H9 (cell line): Measurements from ENCODE around the gene SDC3. TPM values are rescaled to one million over a fixed set of nuclear protein-coding genes. Genes with fewer than 3 reads are reported as not detected.

Experiments used
- DNase-seq: peaks from one replicate; pipeline ENCODE4 v3.0.0-alpha.2; 2017
- H2AFZ ChIP-seq: one replicate; pipeline ENCODE4 v1.6.1; 2013; ENCODE audit warnings: mild to moderate bottlenecking, low read length, control low read depth, moderate library complexity
- H2AK5ac ChIP-seq: 2 replicates; pipeline ENCODE4 v1.6.1; 2013; ENCODE audit warnings: low read length, control low read depth, mixed read lengths; ENCODE audit not compliant: insufficient read length
- H2BK120ac ChIP-seq: one replicate; pipeline ENCODE4 v1.6.1; 2013; ENCODE audit warnings: low read depth, mild to moderate bottlenecking, low read length, control low read depth, inconsistent platforms; ENCODE audit not compliant: poor library complexity, severe bottlenecking
- H2BK12ac ChIP-seq: 2 replicates; pipeline ENCODE4 v1.6.1; 2013; ENCODE audit warnings: low read length, control low read depth, mixed read lengths, low read depth; ENCODE audit not compliant: insufficient read length
- H2BK15ac ChIP-seq: 2 replicates; pipeline ENCODE4 v1.6.1; 2013; ENCODE audit warnings: low read depth, low read length, control low read depth
- H2BK20ac ChIP-seq: one replicate; pipeline ENCODE4 v1.6.1; 2013; ENCODE audit warnings: low read depth, mild to moderate bottlenecking, low read length, control low read depth, inconsistent platforms; ENCODE audit not compliant: poor library complexity, severe bottlenecking
- H2BK5ac ChIP-seq: 2 replicates; pipeline ENCODE4 v1.6.1; 2013; ENCODE audit warnings: low read length, control low read depth, mixed read lengths; ENCODE audit not compliant: insufficient read length
- H3K14ac ChIP-seq: 2 replicates; pipeline ENCODE4 v1.6.1; 2013; ENCODE audit warnings: low read length, control low read depth; ENCODE audit not compliant: insufficient read depth
- H3K18ac ChIP-seq: 2 replicates; pipeline ENCODE4 v1.6.1; 2013; ENCODE audit warnings: low read depth, mild to moderate bottlenecking, mixed read lengths, low read length, control low read depth; ENCODE audit not compliant: insufficient read length
- H3K23ac ChIP-seq: 2 replicates; pipeline ENCODE4 v1.6.1; 2013; ENCODE audit warnings: low read length, control low read depth, mixed read lengths, low read depth; ENCODE audit not compliant: insufficient read length
- H3K23me2 ChIP-seq: 2 replicates; pipeline ENCODE4 v1.6.1; 2013; ENCODE audit warnings: low read depth, mild to moderate bottlenecking, mixed read lengths, low read length, control low read depth; ENCODE audit not compliant: insufficient read length, poor library complexity, severe bottlenecking
- H3K27ac ChIP-seq: 2 replicates; pipeline ENCODE4 v1.5.1; 2013; ENCODE audit warnings: low read length, control low read depth, mixed read lengths, low read depth; ENCODE audit not compliant: insufficient read length
- H3K27me3 ChIP-seq: 2 replicates; pipeline ENCODE4 v1.6.1; 2013; ENCODE audit warnings: low read length, control low read depth, inconsistent platforms; ENCODE audit not compliant: insufficient read depth
- H3K4ac ChIP-seq: 2 replicates; pipeline ENCODE4 v1.6.1; 2013; ENCODE audit warnings: low read depth, mild to moderate bottlenecking, control low read depth, inconsistent platforms, low read length, moderate library complexity
- H3K4me1 ChIP-seq: 2 replicates; pipeline ENCODE4 v1.6.1; 2013; ENCODE audit warnings: low read length, control low read depth, inconsistent platforms; ENCODE audit not compliant: insufficient read depth
- H3K4me2 ChIP-seq: 2 replicates; pipeline ENCODE4 v1.6.1; 2013; ENCODE audit warnings: low read length, control low read depth, mixed read lengths; ENCODE audit not compliant: insufficient read length, insufficient read depth
- H3K56ac ChIP-seq: 2 replicates; pipeline ENCODE4 v1.6.1; 2013; ENCODE audit warnings: low read depth, mild to moderate bottlenecking, mixed read lengths, low read length, control low read depth; ENCODE audit not compliant: insufficient read length
- H3K79me1 ChIP-seq: 2 replicates; pipeline ENCODE4 v1.6.1; 2013; ENCODE audit warnings: low read depth, mild to moderate bottlenecking, moderate library complexity, low read length, control low read depth, inconsistent platforms; ENCODE audit not compliant: insufficient read depth, poor library complexity, severe bottlenecking
- H3K79me2 ChIP-seq: 2 replicates; pipeline ENCODE4 v1.6.1; 2013; ENCODE audit warnings: low read length, control low read depth, inconsistent platforms; ENCODE audit not compliant: insufficient read depth
- H3K9ac ChIP-seq: 2 replicates; pipeline ENCODE4 v1.6.1; 2013; ENCODE audit warnings: low read length, control low read depth, mixed read lengths; ENCODE audit not compliant: insufficient read length; ENCODE audit errors: extremely low read depth
- H3K9me3 ChIP-seq: one replicate; pipeline ENCODE4 v1.6.1; 2013; ENCODE audit warnings: low read depth, low read length, inconsistent platforms; ENCODE audit not compliant: control insufficient read depth
- H3T11ph ChIP-seq: one replicate; pipeline ENCODE4 v1.6.1; 2013; ENCODE audit warnings: mild to moderate bottlenecking, low read length, control low read depth, inconsistent platforms
- H4K20me1 ChIP-seq: one replicate; pipeline ENCODE4 v1.6.1; 2013; ENCODE audit not compliant: control insufficient read depth, insufficient read length, insufficient read depth
- H4K5ac ChIP-seq: 2 replicates; pipeline ENCODE4 v1.6.1; 2013; ENCODE audit warnings: low read depth, mild to moderate bottlenecking, mixed read lengths, low read length, control low read depth; ENCODE audit not compliant: insufficient read length
- H4K8ac ChIP-seq: replicated peaks from 2 replicates; pipeline ENCODE4 v1.6.1; 2013; ENCODE audit warnings: low read length, control low read depth, mixed read lengths, low read depth; ENCODE audit not compliant: insufficient read length
- H4K91ac ChIP-seq: 2 replicates; pipeline ENCODE4 v1.6.1; 2013; ENCODE audit warnings: low read depth, mild to moderate bottlenecking, moderate library complexity, mixed read lengths, low read length, control low read depth; ENCODE audit not compliant: insufficient read length
- H3K27ac Mint-ChIP-seq, 3 experiments: 2 replicates in 2 of 3; 3 replicates in 1 of 3; pipeline ENCODE4 v1.8.0; 2020 to 2021; ENCODE audit warnings: mixed read lengths in 3 of 3, mild to moderate bottlenecking in 1 of 3, moderate library complexity in 1 of 3
- H3K27me3 Mint-ChIP-seq: 2 replicates; pipeline ENCODE4 v1.8.0; 2021; ENCODE audit warnings: low read depth, mild to moderate bottlenecking, moderate library complexity, mixed read lengths
- H3K36me3 Mint-ChIP-seq, 3 experiments: 2 replicates in 2 of 3; 3 replicates in 1 of 3; pipeline ENCODE4 v1.8.0; 2020 to 2021; ENCODE audit warnings: low read depth in 3 of 3, mixed read lengths in 3 of 3; ENCODE audit not compliant: insufficient read depth in 1 of 3
- H3K4me1 Mint-ChIP-seq, 2 experiments: 2 replicates each; pipeline ENCODE4 v1.8.0; 2020; ENCODE audit warnings: mixed read lengths in 2 of 2
- H3K4me3 Mint-ChIP-seq, 2 experiments: 2 replicates in 1 of 2; 3 replicates in 1 of 2; pipeline ENCODE4 v1.8.0; 2020 to 2021; ENCODE audit warnings: mild to moderate bottlenecking in 2 of 2, mixed read lengths in 2 of 2, moderate library complexity in 1 of 2
- H3K9me3 Mint-ChIP-seq, 2 experiments: 2 replicates in 1 of 2; 3 replicates in 1 of 2; pipeline ENCODE4 v1.8.0; 2020; ENCODE audit warnings: mild to moderate bottlenecking in 2 of 2, mixed read lengths in 2 of 2, moderate library complexity in 1 of 2
- WGBS: extraction: QIAGEN DNeasy Blood & Tissue Kit; methylation state at CpG from one replicate; pipeline ENCODE4 v1.1.7; 2013; ENCODE audit warnings: missing lambda C conversion rate, low lambda C conversion rate, mixed read lengths; ENCODE audit not compliant: insufficient read length; ENCODE audit errors: extremely low coverage; 5-methylcytosine and 5-hydroxymethylcytosine counted together
- total RNA-seq: library from RNA; stranded (reverse); gene quantifications from 2 replicates; pipeline ENCODE4 v1.2.1, GENCODE V29; 2021
- TF ChIP-seq, protein P1 (sequence below): fragments of 200-600 bp; sonication (generic); conservative IDR thresholded peaks from 3 replicates; pipeline ENCODE4 v1.8.0; 2021; ENCODE audit warnings: antibody characterized with exemption, mild to moderate bottlenecking

The SDC3 gene
- total RNA-seq, 1 experiment from 2014 or later, result 25.9 TPM

DNA sequence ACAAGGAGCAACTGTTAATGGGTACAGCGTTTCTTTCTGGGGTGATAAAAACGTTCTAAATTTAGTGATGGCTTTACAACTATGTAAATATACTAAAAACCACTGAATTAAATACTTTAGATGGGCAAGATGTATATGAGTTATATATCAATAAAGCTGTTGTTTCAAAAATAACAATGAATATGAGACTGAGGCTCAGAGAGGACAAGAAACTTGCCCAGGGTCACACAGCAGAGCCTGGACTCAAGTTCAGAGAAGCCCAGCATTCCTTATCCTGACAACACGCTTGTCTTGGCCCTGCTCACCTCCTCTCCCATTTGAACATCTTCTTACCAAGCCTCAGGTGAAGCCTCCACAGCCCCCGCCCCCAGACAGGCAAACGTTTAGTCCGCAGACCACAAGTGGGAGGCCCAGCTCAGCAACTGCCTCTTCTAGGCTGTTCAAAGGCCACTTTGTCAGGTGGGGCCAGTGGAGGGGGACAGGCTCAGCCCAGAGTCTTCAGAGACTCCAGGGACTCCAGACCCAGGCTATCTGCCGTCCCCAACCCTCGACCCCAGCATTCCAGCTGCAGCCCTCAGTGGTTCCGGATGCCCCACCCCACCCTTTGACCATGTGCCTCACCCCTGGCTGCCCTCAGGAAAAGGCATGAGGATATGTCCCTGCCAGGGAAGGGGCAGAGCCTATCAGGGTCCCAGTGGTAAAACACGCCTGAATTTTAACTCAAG is 17.9 kb downstream of the SDC3 start:
- no peaks in the 10 kb centered on the region for H4K20me1 ChIP-seq
- H2BK12ac ChIP-seq, result no peak overlapping the region
- no peak overlapping the region for H3K18ac ChIP-seq
- H3K79me1 ChIP-seq, result no peaks in the 10 kb centered on the region
- H3K27me3 ChIP-seq, result no peaks in the 10 kb centered on the region
- no peak overlapping the region for H2BK120ac ChIP-seq
- peaks cover 5% of the 10 kb centered on the region; the same call in 1 of the 2 replicates for H3K4me1 ChIP-seq
- no peak overlapping the region for H3K14ac ChIP-seq
- Mint-ChIP-seq H3K36me3 (peaks cover 0 to 5% (median 0%) of the 10 kb centered on the region in 3 experiments; a peak in 2 of 7 replicates), H3K4me1 (peaks cover 38 to 48% of the 10 kb centered on the region in 2 experiments), H3K27ac (peak overlapping the region in 1 of 3 experiments; percentile 11; a peak in 1 of 7 replicates), H3K4me3 (no peak overlapping the region), H3K9me3 (no peaks in the 10 kb centered on the region; a peak in 1 of 5 replicates), H3K27me3 (no peaks in the 10 kb centered on the region)
- no peak overlapping the region for H3K4ac ChIP-seq
- H3K23ac ChIP-seq, result no peak overlapping the region
- H3K23me2 ChIP-seq, result no peaks in the 10 kb centered on the region
- H2BK5ac ChIP-seq, result no peak overlapping the region
- H3T11ph ChIP-seq, result no peak overlapping the region
- no peaks in the 10 kb centered on the region for H3K9me3 ChIP-seq
- TF ChIP-seq, protein P1, sequence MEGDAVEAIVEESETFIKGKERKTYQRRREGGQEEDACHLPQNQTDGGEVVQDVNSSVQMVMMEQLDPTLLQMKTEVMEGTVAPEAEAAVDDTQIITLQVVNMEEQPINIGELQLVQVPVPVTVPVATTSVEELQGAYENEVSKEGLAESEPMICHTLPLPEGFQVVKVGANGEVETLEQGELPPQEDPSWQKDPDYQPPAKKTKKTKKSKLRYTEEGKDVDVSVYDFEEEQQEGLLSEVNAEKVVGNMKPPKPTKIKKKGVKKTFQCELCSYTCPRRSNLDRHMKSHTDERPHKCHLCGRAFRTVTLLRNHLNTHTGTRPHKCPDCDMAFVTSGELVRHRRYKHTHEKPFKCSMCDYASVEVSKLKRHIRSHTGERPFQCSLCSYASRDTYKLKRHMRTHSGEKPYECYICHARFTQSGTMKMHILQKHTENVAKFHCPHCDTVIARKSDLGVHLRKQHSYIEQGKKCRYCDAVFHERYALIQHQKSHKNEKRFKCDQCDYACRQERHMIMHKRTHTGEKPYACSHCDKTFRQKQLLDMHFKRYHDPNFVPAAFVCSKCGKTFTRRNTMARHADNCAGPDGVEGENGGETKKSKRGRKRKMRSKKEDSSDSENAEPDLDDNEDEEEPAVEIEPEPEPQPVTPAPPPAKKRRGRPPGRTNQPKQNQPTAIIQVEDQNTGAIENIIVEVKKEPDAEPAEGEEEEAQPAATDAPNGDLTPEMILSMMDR, result no peak
- no peak overlapping the region for H4K91ac ChIP-seq
- WGBS, result no CpG with 5 or more reads among the region's 10 CpGs
- no peak overlapping the region for H2BK15ac ChIP-seq
- no peak overlapping the region for H2AK5ac ChIP-seq
- no peak overlapping the region for H2BK20ac ChIP-seq
- H3K56ac ChIP-seq, result no peak overlapping the region
- H4K5ac ChIP-seq, result no peak overlapping the region
- no peak overlapping the region for H3K27ac ChIP-seq
- DNase-seq, result no peak
- no peak overlapping the region for H3K9ac ChIP-seq
- no peaks in the 10 kb centered on the region for H3K79me2 ChIP-seq
- H2AFZ ChIP-seq, result no peak overlapping the region
- no peak overlapping the region for H4K8ac ChIP-seq
- no peak overlapping the region for H3K4me2 ChIP-seq
